ENCODE results near the gene ZDHHC16.
"Not testable (repeated sequence)": the region's sequence is repeated elsewhere in the genome, so short reads cannot be mapped to it uniquely, and the experiment has no call there.

The ZDHHC16 gene

GRCh38 chr10:97435211-97435610 lies 10.8 kb upstream of the ZDHHC16 start:
- DNase-seq, result no peak

GRCh38 chr10:97442277-97442676 lies 3.7 kb upstream of the ZDHHC16 start:
- DNase-seq, result no peak

GRCh38 chr10:97444212-97444611 lies 1.8 kb upstream of the ZDHHC16 start:
- no peak for DNase-seq

- no peak for DNase-seq
Measured at GRCh38 chr10:97445357-97445721, 636 bp upstream of the ZDHHC16 start.

- DNase-seq, result no peak
Measured at GRCh38 chr10:97450828-97451227, 4.9 kb downstream of the ZDHHC16 start.

- DNase-seq, result no peak
Measured at GRCh38 chr10:97451605-97452004, 5.6 kb downstream of the ZDHHC16 start.

GRCh38 chr10:97452352-97452751 lies 6.4 kb downstream of the ZDHHC16 start:
- no peak for DNase-seq

GRCh38 chr10:97454330-97455036 lies 8.5 kb downstream of the ZDHHC16 start:
- DNase-seq, result no peak

- no peak for DNase-seq
Measured at GRCh38 chr10:97456034-97456685, 10.2 kb downstream of the ZDHHC16 start.

- DNase-seq, result no peak
Measured at GRCh38 chr10:97456686-97457065, 10.7 kb downstream of the ZDHHC16 start.

- no peak for DNase-seq
Measured at GRCh38 chr10:97459111-97459510, 13.1 kb downstream of the ZDHHC16 start.

- no peak for DNase-seq
Measured at GRCh38 chr10:97459933-97460332, 14.0 kb downstream of the ZDHHC16 start.

GRCh38 chr10:97462309-97462708 lies 16.3 kb downstream of the ZDHHC16 start:
- DNase-seq, result no peak

- DNase-seq, result peak; percentile 42
Measured at GRCh38 chr10:97463363-97464132, 17.6 kb downstream of the ZDHHC16 start.

- DNase-seq, result no peak
Measured at GRCh38 chr10:97464226-97464625, 18.3 kb downstream of the ZDHHC16 start.

GRCh38 chr10:97465982-97466381 lies 20.0 kb downstream of the ZDHHC16 start:
- DNase-seq, result no peak

GRCh38 chr10:97466755-97467154 lies 20.8 kb downstream of the ZDHHC16 start:
- no peak for DNase-seq

- DNase-seq, result no peak
Measured at GRCh38 chr10:97468162-97468561, 22.2 kb downstream of the ZDHHC16 start.

GRCh38 chr10:97468781-97469180 lies 22.8 kb downstream of the ZDHHC16 start:
- not testable (repeated sequence) for DNase-seq

- DNase-seq, result no peak
Measured at GRCh38 chr10:97474918-97475317, 28.9 kb downstream of the ZDHHC16 start.

GRCh38 chr10:97475936-97476594 lies 30.1 kb downstream of the ZDHHC16 start:
- no peak for DNase-seq

GRCh38 chr10:97479410-97479809 lies 33.4 kb downstream of the ZDHHC16 start:
- DNase-seq, result not testable (repeated sequence)

- DNase-seq, result no peak
Measured at GRCh38 chr10:97479939-97480338, 34.0 kb downstream of the ZDHHC16 start.
